ENCODE measurements around the gene PCDHGA12. TPM values are rescaled to one million over a fixed set of nuclear protein-coding genes. Genes with fewer than 3 reads are reported as not detected.

PCDHGA12 gene
- total and polyA plus RNA-seq, 2 of the 8 experiments (the other 6 are each of a cell fraction or from before 2014, with no cell fraction given): 0.88 to 1.3 TPM

DNA sequence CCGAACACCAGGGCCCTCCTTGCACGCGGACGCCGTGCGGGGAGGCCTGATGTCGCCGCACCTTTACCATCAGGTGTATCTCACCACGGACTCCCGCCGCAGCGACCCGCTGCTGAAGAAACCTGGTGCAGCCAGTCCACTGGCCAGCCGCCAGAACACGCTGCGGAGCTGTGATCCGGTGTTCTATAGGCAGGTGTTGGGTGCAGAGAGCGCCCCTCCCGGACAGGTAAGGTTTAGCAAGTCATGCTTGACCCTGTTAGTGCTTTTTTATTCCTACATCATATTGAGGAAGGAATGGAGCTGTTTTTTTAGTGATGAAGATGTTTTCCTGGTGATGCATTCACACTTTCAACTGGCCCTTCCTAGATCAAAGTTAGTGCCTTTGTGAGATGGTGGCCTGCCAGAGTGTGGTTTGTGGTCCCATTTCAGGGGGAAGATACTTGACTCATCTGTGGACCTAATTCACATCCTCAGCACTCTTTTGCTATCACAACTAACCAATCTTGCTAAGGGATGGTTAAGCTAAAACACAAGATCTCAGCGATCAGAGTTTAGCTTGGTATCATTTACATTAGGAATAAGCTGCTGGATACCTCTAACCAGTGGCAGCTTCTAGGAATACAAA lies 48.1 kb downstream of the PCDHGA12 start (continued):
- TF ChIP-seq EGR1 (IDR thresholded peaks at IDR 0.05; ENCODE audit: borderline replicate concordance, low read depth, low read length): no peak
- TF ChIP-seq SIRT6 (IDR thresholded peaks at IDR 0.05; ENCODE audit: low read length): no peak
- TF ChIP-seq RAD21 (IDR thresholded peaks at IDR 0.05 in 1 of 2, conservative IDR thresholded peaks at IDR 0.05 in 1 of 2; ENCODE audit: low read depth in 2 of 2, low read length in 2 of 2): peak; percentile 67 to 78
- TF ChIP-seq CEBPB (IDR thresholded peaks at IDR 0.05; ENCODE audit: low read depth, low read length): no peak
- no peak for TF ChIP-seq PHF8 (conservative IDR thresholded peaks at IDR 0.05; ENCODE audit: low read depth, low read length)
- no peak for TF ChIP-seq POLR2A (IDR thresholded peaks at IDR 0.05; ENCODE audit: control extremely low read depth in 1 of 2, low read depth in 2 of 2, low read length in 2 of 2)
- TF ChIP-seq CHD1 (IDR thresholded peaks at IDR 0.05; ENCODE audit: low read depth, low read length): no peak
- TF ChIP-seq BRCA1 (IDR thresholded peaks at IDR 0.05; ENCODE audit: low read depth, low read length): no peak
- TF ChIP-seq CBX5 (IDR thresholded peaks at IDR 0.05; ENCODE audit: low read depth, low read length): no peak
- no peak for TF ChIP-seq SAP30 (IDR thresholded peaks at IDR 0.05; ENCODE audit: insufficient read depth, insufficient replicate concordance, low read length)
- TF ChIP-seq, protein P1, sequence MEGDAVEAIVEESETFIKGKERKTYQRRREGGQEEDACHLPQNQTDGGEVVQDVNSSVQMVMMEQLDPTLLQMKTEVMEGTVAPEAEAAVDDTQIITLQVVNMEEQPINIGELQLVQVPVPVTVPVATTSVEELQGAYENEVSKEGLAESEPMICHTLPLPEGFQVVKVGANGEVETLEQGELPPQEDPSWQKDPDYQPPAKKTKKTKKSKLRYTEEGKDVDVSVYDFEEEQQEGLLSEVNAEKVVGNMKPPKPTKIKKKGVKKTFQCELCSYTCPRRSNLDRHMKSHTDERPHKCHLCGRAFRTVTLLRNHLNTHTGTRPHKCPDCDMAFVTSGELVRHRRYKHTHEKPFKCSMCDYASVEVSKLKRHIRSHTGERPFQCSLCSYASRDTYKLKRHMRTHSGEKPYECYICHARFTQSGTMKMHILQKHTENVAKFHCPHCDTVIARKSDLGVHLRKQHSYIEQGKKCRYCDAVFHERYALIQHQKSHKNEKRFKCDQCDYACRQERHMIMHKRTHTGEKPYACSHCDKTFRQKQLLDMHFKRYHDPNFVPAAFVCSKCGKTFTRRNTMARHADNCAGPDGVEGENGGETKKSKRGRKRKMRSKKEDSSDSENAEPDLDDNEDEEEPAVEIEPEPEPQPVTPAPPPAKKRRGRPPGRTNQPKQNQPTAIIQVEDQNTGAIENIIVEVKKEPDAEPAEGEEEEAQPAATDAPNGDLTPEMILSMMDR (IDR thresholded peaks at IDR 0.05; ENCODE audit: control extremely low read depth in 1 of 3, insufficient read depth in 1 of 3, low read depth in 1 of 3, low read length in 3 of 3): peak; percentile 82 to 99 (median 93)
- TF ChIP-seq GTF2F1 (IDR thresholded peaks at IDR 0.05; ENCODE audit: borderline replicate concordance, low read depth, low read length): no peak
- no peak for TF ChIP-seq EP300 (IDR thresholded peaks at IDR 0.05; ENCODE audit: borderline replicate concordance in 1 of 2, low read depth in 2 of 2, low read length in 2 of 2)
- TF ChIP-seq JUND (IDR thresholded peaks at IDR 0.05; ENCODE audit: low read length): no peak
- no peak for TF ChIP-seq SUZ12 (IDR thresholded peaks at IDR 0.05; ENCODE audit: low read length)
- 0 out of 2 replicates have a peak, but pooled peaks have one; percentile 40 for TF ChIP-seq GABPA (IDR thresholded peaks at IDR 0.05; ENCODE audit: borderline replicate concordance, insufficient read depth, low read length)
- TF ChIP-seq RFX5 (IDR thresholded peaks at IDR 0.05; ENCODE audit: borderline replicate concordance, low read depth, low read length): peak; percentile 33; the same call in 1 of the 2 replicates
- peak; percentile 54; the same call in 1 of the 2 replicates for TF ChIP-seq MAFK (IDR thresholded peaks at IDR 0.05; ENCODE audit: low read depth, low read length)
- TF ChIP-seq, protein P2, sequence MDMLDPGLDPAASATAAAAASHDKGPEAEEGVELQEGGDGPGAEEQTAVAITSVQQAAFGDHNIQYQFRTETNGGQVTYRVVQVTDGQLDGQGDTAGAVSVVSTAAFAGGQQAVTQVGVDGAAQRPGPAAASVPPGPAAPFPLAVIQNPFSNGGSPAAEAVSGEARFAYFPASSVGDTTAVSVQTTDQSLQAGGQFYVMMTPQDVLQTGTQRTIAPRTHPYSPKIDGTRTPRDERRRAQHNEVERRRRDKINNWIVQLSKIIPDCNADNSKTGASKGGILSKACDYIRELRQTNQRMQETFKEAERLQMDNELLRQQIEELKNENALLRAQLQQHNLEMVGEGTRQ (IDR thresholded peaks at IDR 0.05; ENCODE audit: low read length): no peak
- no peak for TF ChIP-seq POU5F1 (IDR thresholded peaks at IDR 0.05; ENCODE audit: low read depth, low read length)
- no peak for TF ChIP-seq RXRA (IDR thresholded peaks at IDR 0.05; ENCODE audit: insufficient read depth, low read depth, low read length)
